Esophagus muscularis mucosa (tissue), 4 donors: ENCODE measurements around the gene VAPB. TPM values are rescaled to one million over a fixed set of nuclear protein-coding genes. Genes with fewer than 3 reads are reported as not detected.

Experiments used
- DNase-seq: peaks from one replicate; pipeline ENCODE4 v3.0.0-alpha.2; 2017; ENCODE audit errors: extremely low spot score
- H3K27ac ChIP-seq, 4 donors: fragments of 200-600 bp; sonication (generic); replicated peaks in 1 of 4; 1 replicate in 3 of 4; 2 replicates in 1 of 4; pipeline ENCODE4 v1.5.1; 2016 to 2019; ENCODE audit warnings: mild to moderate bottlenecking in 1 of 4
- H3K27me3 ChIP-seq, 4 donors: fragments of 200-600 bp; sonication (generic); one replicate each; pipeline versions ENCODE4 v1.5.1 to v1.6.0; 2016 to 2019
- H3K36me3 ChIP-seq, 4 donors: fragments of 200-600 bp; sonication (generic); one replicate each; pipeline ENCODE4 v1.5.1; 2016 to 2019
- H3K4me1 ChIP-seq, 4 donors: fragments of 200-600 bp; sonication (generic); one replicate each; pipeline ENCODE4 v1.5.1; 2016 to 2019
- H3K4me3 ChIP-seq, 4 donors: fragments of 200-600 bp; sonication (generic); 1 replicate in 2 of 4; 2 replicates in 2 of 4; pipeline ENCODE4 v1.5.1; 2016 to 2019; ENCODE audit warnings: mild to moderate bottlenecking in 4 of 4, moderate library complexity in 1 of 4
- H3K9me3 ChIP-seq, 4 donors: fragments of 200-600 bp; sonication (generic); 1 replicate in 3 of 4; 2 replicates in 1 of 4; pipeline ENCODE4 v1.5.1; 2016 to 2019
- CTCF ChIP-seq, 3 experiments: fragments of 200-600 bp in 2 of 3; fragments of 450-650 bp in 1 of 3; sonication (generic) in 2 of 3; IDR thresholded peaks; one replicate each; pipeline ENCODE4 v1.5.1; 2017 to 2019; ENCODE audit warnings: antibody characterized with exemption in 3 of 3, mild to moderate bottlenecking in 2 of 3, moderate library complexity in 1 of 3
- EP300 ChIP-seq: sonication (generic); formaldehyde crosslinking; IDR thresholded peaks from one replicate; pipeline ENCODE4 v1.6.1; 2017; ENCODE audit warnings: antibody characterized with exemption
- POLR2A ChIP-seq: fragments of 450-650 bp; IDR thresholded peaks from one replicate; pipeline ENCODE4 v1.6.1; 2017; ENCODE audit warnings: antibody characterized with exemption, moderate library complexity, mild to moderate bottlenecking, low read depth
- POLR2AphosphoS5 ChIP-seq, 2 donors: sonication (generic); formaldehyde crosslinking; IDR thresholded peaks; one replicate each; pipeline ENCODE4 v1.6.1; 2017; ENCODE audit warnings: antibody characterized with exemption in 2 of 2
- WGBS: methylation state at CpG from one replicate; pipeline ENCODE4 v1.1.5; 2018; 5-methylcytosine and 5-hydroxymethylcytosine counted together
- intact Hi-C: fragments of 100-400 bp; cut with DNase I; formaldehyde crosslinking; loops from one replicate; pipeline ENCODE4 v1.15.1; 2023
- total RNA-seq, 4 donors: library from RNA; depleted of rRNA; stranded (reverse); fragments of >200 nt; gene quantifications; one replicate each; pipeline versions ENCODE4 v1.1.0 to v1.2.1, GENCODE V29; 2016

Gene VAPB
- total RNA-seq, 4 donors from 2014 or later = 24.9 to 39.0 (median 28.3) TPM

- Histone ChIP-seq H3K36me3 (peaks cover 0 to 19% (median 5%) of the 10 kb centered on the region in 4 donors), H3K9me3 (no peaks in the 10 kb centered on the region), H3K4me1 (peaks cover 41 to 52% (median 47%) of the 10 kb centered on the region in 4 donors), H3K27me3 (no peaks in the 10 kb centered on the region), H3K27ac (no peak overlapping the region), H3K4me3 (no peak overlapping the region)
- WGBS = 81% methylated on average over 3 of the region's 6 CpGs
- TF ChIP-seq POLR2A (no peak), CTCF (IDR thresholded peaks at IDR 0.05) (no peak), EP300 (no peak), POLR2AphosphoS5 (IDR thresholded peaks at IDR 0.05) (no peak)
- no peak for DNase-seq
- intact Hi-C loops = no loop called here
Measured at GRCh38 chr20:58435237-58435636, 46.2 kb downstream of the VAPB start.

- TF ChIP-seq EP300 = no peak
- no peak for TF ChIP-seq CTCF (IDR thresholded peaks at IDR 0.05)
- no peak for TF ChIP-seq POLR2A
- TF ChIP-seq POLR2AphosphoS5 (IDR thresholded peaks at IDR 0.05) = no peak
- intact Hi-C loops = no loop called here
- Histone ChIP-seq H3K27me3 (no peaks in the 10 kb centered on the region), H3K9me3 (no peaks in the 10 kb centered on the region), H3K4me3 (no peak overlapping the region), H3K36me3 (peaks cover 0 to 33% (median 16%) of the 10 kb centered on the region in 4 donors), H3K4me1 (peaks cover 33 to 39% (median 36%) of the 10 kb centered on the region in 4 donors), H3K27ac (no peak overlapping the region)
- DNase-seq = no peak
- WGBS = 96% methylated on average over 5 of the region's 5 CpGs
Measured at GRCh38 chr20:58436868-58437645, 48.0 kb downstream of the VAPB start.

- intact Hi-C loops = no loop called here
- H3K4me3 ChIP-seq = no peak overlapping the region
- peaks cover 14 to 18% (median 17%) of the 10 kb centered on the region in 4 donors for H3K4me1 ChIP-seq
- no peak overlapping the region for H3K27ac ChIP-seq
- no peaks in the 10 kb centered on the region for H3K9me3 ChIP-seq
- H3K36me3 ChIP-seq = peaks cover 6 to 51% (median 25%) of the 10 kb centered on the region in 4 donors
- 91% methylated on average over 5 of the region's 5 CpGs for WGBS
- TF ChIP-seq POLR2AphosphoS5 (IDR thresholded peaks at IDR 0.05) = no peak
- no peak for DNase-seq
- no peaks in the 10 kb centered on the region for H3K27me3 ChIP-seq
Measured at GRCh38 chr20:58438970-58439808, 50.2 kb downstream of the VAPB start.

GRCh38 chr20:58440021-58440767, 51.2 kb downstream of the VAPB start:
- H3K27ac ChIP-seq = no peak overlapping the region
- WGBS = 74% methylated on average over 5 of the region's 5 CpGs
- TF ChIP-seq POLR2AphosphoS5 (IDR thresholded peaks at IDR 0.05) = no peak
- no peak for TF ChIP-seq CTCF (IDR thresholded peaks at IDR 0.05)
- H3K9me3 ChIP-seq = no peaks in the 10 kb centered on the region
- H3K27me3 ChIP-seq = no peaks in the 10 kb centered on the region
- H3K36me3 ChIP-seq = peaks cover 11 to 61% (median 34%) of the 10 kb centered on the region in 4 donors
- no peak for DNase-seq
- no peak overlapping the region for H3K4me3 ChIP-seq
- peaks cover 12 to 18% (median 17%) of the 10 kb centered on the region in 4 donors for H3K4me1 ChIP-seq
- intact Hi-C loops = no loop called here

GRCh38 chr20:58441723-58442122, 52.7 kb downstream of the VAPB start:
- TF ChIP-seq POLR2A (no peak), CTCF (IDR thresholded peaks at IDR 0.05) (no peak), POLR2AphosphoS5 (IDR thresholded peaks at IDR 0.05) (no peak), EP300 (no peak)
- peaks cover 17 to 23% (median 17%) of the 10 kb centered on the region in 4 donors for H3K4me1 ChIP-seq
- intact Hi-C loops = no loop called here
- no peak for DNase-seq
- no peaks in the 10 kb centered on the region for H3K9me3 ChIP-seq
- peaks cover 11 to 76% (median 42%) of the 10 kb centered on the region in 4 donors for H3K36me3 ChIP-seq
- H3K27me3 ChIP-seq = no peaks in the 10 kb centered on the region
- H3K27ac ChIP-seq = no peak overlapping the region
- no peak overlapping the region for H3K4me3 ChIP-seq
